Peyer's patch (tissue), 4 donors: ENCODE results near the gene TTLL8. TPM values are rescaled to one million over a fixed set of nuclear protein-coding genes. Genes with fewer than 3 reads are reported as not detected.

Experiments used
- DNase-seq, 3 donors: peaks; one replicate each; pipeline ENCODE4 v3.0.0-alpha.2; 2017 to 2019
- H3K27ac ChIP-seq, 4 donors: fragments of 200-600 bp; sonication (generic); one replicate each; pipeline ENCODE4 v1.5.1; 2016 to 2019
- H3K27me3 ChIP-seq, 2 donors: fragments of 200-600 bp; sonication (generic); one replicate each; pipeline ENCODE4 v1.5.1; 2019
- H3K36me3 ChIP-seq, 3 donors: fragments of 200-600 bp; sonication (generic); one replicate each; pipeline ENCODE4 v1.5.1; 2016 to 2019
- H3K4me1 ChIP-seq, 4 donors: fragments of 200-600 bp; sonication (generic); one replicate each; pipeline ENCODE4 v1.5.1; 2016 to 2019
- H3K4me3 ChIP-seq, 4 donors: fragments of 200-600 bp; sonication (generic); 1 replicate in 3 of 4; 2 replicates in 1 of 4; pipeline ENCODE4 v1.5.1; 2016 to 2019; ENCODE audit warnings: mild to moderate bottlenecking in 1 of 4
- H3K9me3 ChIP-seq, 4 donors: fragments of 200-600 bp; sonication (generic); one replicate each; pipeline ENCODE4 v1.5.1; 2016 to 2019; ENCODE audit warnings: mild to moderate bottlenecking in 1 of 4
- CTCF ChIP-seq, 6 experiments: fragments of 450-650 bp in 4 of 6; fragments of 200-600 bp in 2 of 6; sonication (generic) in 1 of 6; IDR thresholded peaks; one replicate each; pipeline ENCODE4 v1.5.1; 2017 to 2019; ENCODE audit warnings: antibody characterized with exemption in 6 of 6, mild to moderate bottlenecking in 3 of 6, moderate library complexity in 1 of 6
- POLR2A ChIP-seq, 2 donors: fragments of 450-650 bp; IDR thresholded peaks; one replicate each; pipeline ENCODE4 v1.5.1; 2017; ENCODE audit warnings: antibody characterized with exemption in 2 of 2, mild to moderate bottlenecking in 2 of 2, moderate library complexity in 2 of 2
- total RNA-seq, 4 donors: library from RNA; depleted of rRNA; stranded (reverse); fragments of >200 nt; gene quantifications; one replicate each; pipeline ENCODE4 v1.1.0, GENCODE V29; 2016

The TTLL8 gene
- total RNA-seq, 4 donors from 2014 or later, result not detected

GRCh38 chr22:50040717-50041116 is 17.4 kb downstream of the TTLL8 start:
- Histone ChIP-seq H3K36me3 (no peaks in the 10 kb centered on the region), H3K27me3 (no peaks in the 10 kb centered on the region), H3K4me1 (no peaks in the 10 kb centered on the region), H3K4me3 (no peak overlapping the region), H3K9me3 (no peaks in the 10 kb centered on the region), H3K27ac (no peak overlapping the region)
- DNase-seq, result no peak
- TF ChIP-seq POLR2A (IDR thresholded peaks at IDR 0.05) (no peak), CTCF (IDR thresholded peaks at IDR 0.05) (no peak)

- Histone ChIP-seq H3K9me3 (no peaks in the 10 kb centered on the region), H3K4me1 (no peaks in the 10 kb centered on the region), H3K27ac (no peak overlapping the region), H3K27me3 (no peaks in the 10 kb centered on the region), H3K4me3 (no peak overlapping the region), H3K36me3 (no peaks in the 10 kb centered on the region)
- no peak for DNase-seq
- TF ChIP-seq CTCF (IDR thresholded peaks at IDR 0.05) (no peak), POLR2A (IDR thresholded peaks at IDR 0.05) (no peak)
Measured at GRCh38 chr22:50039669-50040443, 18.2 kb downstream of the TTLL8 start.

GRCh38 chr22:50035976-50036724 is 21.9 kb downstream of the TTLL8 start:
- DNase-seq, result no peak

GRCh38 chr22:50035131-50035881 is 22.8 kb downstream of the TTLL8 start:
- no peaks in the 10 kb centered on the region for H3K27me3 ChIP-seq
- H3K4me3 ChIP-seq, result no peak overlapping the region
- H3K4me1 ChIP-seq, result peaks cover 0 to under 1% (median 0%) of the 10 kb centered on the region in 4 donors
- no peaks in the 10 kb centered on the region for H3K9me3 ChIP-seq
- no peak for TF ChIP-seq CTCF (IDR thresholded peaks at IDR 0.05)
- no peak for TF ChIP-seq POLR2A (IDR thresholded peaks at IDR 0.05)
- H3K36me3 ChIP-seq, result no peaks in the 10 kb centered on the region
- no peak for DNase-seq
- no peak overlapping the region for H3K27ac ChIP-seq

More at GRCh38 chr22:50035976-50036724, 21.9 kb downstream of the TTLL8 start:
- no peaks in the 10 kb centered on the region for H3K36me3 ChIP-seq
- H3K4me3 ChIP-seq, result no peak overlapping the region
- H3K27me3 ChIP-seq, result no peaks in the 10 kb centered on the region
- H3K4me1 ChIP-seq, result no peaks in the 10 kb centered on the region
- H3K9me3 ChIP-seq, result no peaks in the 10 kb centered on the region
- H3K27ac ChIP-seq, result no peak overlapping the region
- no peak for TF ChIP-seq POLR2A (IDR thresholded peaks at IDR 0.05)

- DNase-seq, result no peak
- no peaks in the 10 kb centered on the region for H3K27me3 ChIP-seq
- no peak for TF ChIP-seq POLR2A (IDR thresholded peaks at IDR 0.05)
- TF ChIP-seq CTCF (IDR thresholded peaks at IDR 0.05), result no peak
- no peaks in the 10 kb centered on the region for H3K36me3 ChIP-seq
- no peaks in the 10 kb centered on the region for H3K9me3 ChIP-seq
- no peak overlapping the region for H3K27ac ChIP-seq
- H3K4me1 ChIP-seq, result peaks cover 0 to 5% (median 4%) of the 10 kb centered on the region in 4 donors
- H3K4me3 ChIP-seq, result no peak overlapping the region
Measured at GRCh38 chr22:50034126-50035081, 23.7 kb downstream of the TTLL8 start.
